ENCODE measurements around the gene SCT. TPM values are rescaled to one million over a fixed set of nuclear protein-coding genes. Genes with fewer than 3 reads are reported as not detected.

The SCT gene
- total and polyA plus RNA-seq, 2 donors (not counting 3 experiments of a cell fraction or from before 2014, with no cell fraction given) = not detected

GRCh38 chr11:587978-588380 lies 39.0 kb downstream of the SCT start:
- Histone ChIP-seq H4K20me1 (replicated peaks; ENCODE audit: control insufficient read depth, extremely low read depth, insufficient read depth, low read length) (no peaks in the 10 kb centered on the region), H3K4me1 (ENCODE audit: control insufficient read depth, extremely low read depth, insufficient read depth, low read length) (peaks cover 11% of the 10 kb centered on the region), H2AFZ (ENCODE audit: low read depth, low read length) (no peak overlapping the region), H3K27ac (ENCODE audit: insufficient read depth, low read depth, low read length) (peak overlapping the region; percentile 66), H3K36me3 (ENCODE audit: control insufficient read depth in 2 of 2, extremely low read depth in 1 of 2, insufficient read depth in 2 of 2, low read length in 2 of 2) (peaks cover 10 to 38% of the 10 kb centered on the region in 2 experiments), H3K27me3 (ENCODE audit: control insufficient read depth in 2 of 2, insufficient read depth in 2 of 2, low read length in 2 of 2) (no peaks in the 10 kb centered on the region), H3K4me3 (replicated peaks in 1 of 3; ENCODE audit: insufficient read depth in 1 of 3, low read depth in 1 of 3, low read length in 3 of 3) (no peak overlapping the region), H3K79me2 (ENCODE audit: control insufficient read depth, insufficient read depth, low read length) (peaks cover 17% of the 10 kb centered on the region), H3K9me3 (replicated peaks; ENCODE audit: control insufficient read depth, insufficient read depth, low read length) (no peaks in the 10 kb centered on the region), H3K4me2 (ENCODE audit: insufficient read depth, low read length) (no peak overlapping the region), H3K9me1 (replicated peaks; ENCODE audit: control insufficient read depth, extremely low read depth, insufficient read depth, low read length) (no peaks in the 10 kb centered on the region), H3K9ac (replicated peaks; ENCODE audit: extremely low read depth, insufficient read depth, low read length) (no peak overlapping the region)
- TF ChIP-seq FOS (IDR thresholded peaks at IDR 0.05; ENCODE audit: borderline replicate concordance, insufficient read depth, low read length) = peak; percentile 61
- TF ChIP-seq, protein P1, sequence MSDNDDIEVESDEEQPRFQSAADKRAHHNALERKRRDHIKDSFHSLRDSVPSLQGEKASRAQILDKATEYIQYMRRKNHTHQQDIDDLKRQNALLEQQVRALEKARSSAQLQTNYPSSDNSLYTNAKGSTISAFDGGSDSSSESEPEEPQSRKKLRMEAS (IDR thresholded peaks at IDR 0.05; ENCODE audit: insufficient read depth, insufficient read length) = no peak
- CTCF ChIA-PET = no interaction called here
- BruUV-seq (replicated peaks) = no TSS peak
- POLR2A ChIA-PET = no interaction called here
- intact Hi-C loops (cut with micrococcal nuclease) = no loop called here
- peak; percentile 79 for FAIRE-seq
- dilution Hi-C loops (cut with MboI; ENCODE audit: extremely low pct_ligation_motif_present, low sequenced_read_pairs) = no loop called here
- DNase-seq (ENCODE audit: low read depth, low spot score) = no peak

DNA sequence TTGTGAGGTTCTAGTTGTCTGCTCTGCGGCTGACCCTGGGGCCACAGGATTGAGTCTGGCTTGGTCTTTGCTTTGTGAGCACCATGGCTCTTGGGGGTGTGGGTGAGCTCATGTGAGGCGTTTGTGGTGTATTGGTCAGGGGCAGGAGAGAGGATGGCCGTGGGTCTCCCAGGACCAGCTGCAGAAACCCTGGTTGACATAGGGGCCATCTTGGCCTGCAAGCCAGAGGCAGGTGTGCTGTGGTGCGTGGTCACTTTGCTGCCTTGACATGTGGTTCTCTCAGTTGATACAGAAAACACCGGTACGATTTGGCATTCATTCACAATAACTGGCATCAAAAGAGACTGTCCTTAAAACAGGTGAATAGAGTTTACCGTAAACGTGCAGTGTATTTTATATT lies 39.4 kb downstream of the SCT start:
- CTCF ChIA-PET = no interaction called here
- Histone ChIP-seq H3K4me3 (replicated peaks in 1 of 3; ENCODE audit: insufficient read depth in 1 of 3, low read depth in 1 of 3, low read length in 3 of 3) (no peak overlapping the region), H3K27ac (ENCODE audit: insufficient read depth, low read depth, low read length) (peak overlapping the region; percentile 66), H2AFZ (ENCODE audit: low read depth, low read length) (no peak overlapping the region), H4K20me1 (replicated peaks; ENCODE audit: control insufficient read depth, extremely low read depth, insufficient read depth, low read length) (no peaks in the 10 kb centered on the region), H3K79me2 (ENCODE audit: control insufficient read depth, insufficient read depth, low read length) (peaks cover 17% of the 10 kb centered on the region), H3K4me1 (ENCODE audit: control insufficient read depth, extremely low read depth, insufficient read depth, low read length) (peaks cover 11% of the 10 kb centered on the region), H3K9me3 (replicated peaks; ENCODE audit: control insufficient read depth, insufficient read depth, low read length) (no peaks in the 10 kb centered on the region), H3K36me3 (ENCODE audit: control insufficient read depth in 2 of 2, extremely low read depth in 1 of 2, insufficient read depth in 2 of 2, low read length in 2 of 2) (peaks cover 6 to 33% of the 10 kb centered on the region in 2 experiments), H3K9me1 (replicated peaks; ENCODE audit: control insufficient read depth, extremely low read depth, insufficient read depth, low read length) (no peaks in the 10 kb centered on the region), H3K4me2 (ENCODE audit: insufficient read depth, low read length) (no peak overlapping the region), H3K9ac (replicated peaks; ENCODE audit: extremely low read depth, insufficient read depth, low read length) (no peak overlapping the region), H3K27me3 (ENCODE audit: control insufficient read depth in 2 of 2, insufficient read depth in 2 of 2, low read length in 2 of 2) (no peaks in the 10 kb centered on the region)
- DNase-seq (ENCODE audit: low read depth, low spot score) (no peak), FAIRE-seq (no peak)
- POLR2A ChIA-PET = no interaction called here
- no TSS peak for BruUV-seq (replicated peaks)
- TF ChIP-seq POLR2A (IDR thresholded peaks at IDR 0.05; ENCODE audit: low read depth, low read length) (no peak), EZH2 (IDR thresholded peaks at IDR 0.05; ENCODE audit: borderline replicate concordance, low read depth, low read length, severe bottlenecking) (no peak), GATA2 (IDR thresholded peaks at IDR 0.05; ENCODE audit: insufficient read depth, insufficient read length, low read depth, low read length) (no peak), CTCF (IDR thresholded peaks at IDR 0.05; ENCODE audit: extremely low read depth in 1 of 2, insufficient read depth in 1 of 2, low read depth in 1 of 2, low read length in 2 of 2) (no peak), FOS (IDR thresholded peaks at IDR 0.05; ENCODE audit: borderline replicate concordance, insufficient read depth, low read length) (no peak), JUN (IDR thresholded peaks at IDR 0.05; ENCODE audit: borderline replicate concordance, insufficient read depth, insufficient read length, low read depth) (no peak), POLR2AphosphoS5 (IDR thresholded peaks at IDR 0.05; ENCODE audit: insufficient read depth, low read depth, low read length) (no peak), MYC (IDR thresholded peaks at IDR 0.05; ENCODE audit: low read depth, low read length) (no peak)
- TF ChIP-seq, protein P1 (IDR thresholded peaks at IDR 0.05; ENCODE audit: insufficient read depth, insufficient read length) = no peak
- intact Hi-C loops (cut with micrococcal nuclease) = no loop called here
- dilution Hi-C loops (cut with MboI; ENCODE audit: extremely low pct_ligation_motif_present, low sequenced_read_pairs) = no loop called here

All from endothelial cell of umbilical vein (primary cell).